ENCODE data around the gene URB2. TPM values are rescaled to one million over a fixed set of nuclear protein-coding genes. Genes with fewer than 3 reads are reported as not detected.

URB2 gene
- total RNA-seq, 4 donors from 2014 or later, result 5.7 to 7.7 (median 6.3) TPM

- no peak overlapping the region for H3K4me3 ChIP-seq (ENCODE audit: low read depth, poor library complexity, severe bottlenecking)
- intact Hi-C loops (cut with DNase I; ENCODE audit: low total_unique reads), result loop anchor here (10.0 kb wide), 1 partner anchor 651 kb away; no protein-coding TSS in a partner anchor
- no peak for DNase-seq (ENCODE audit: low spot score in 2 of 2)
- 34 to 46% methylated on average over 9 of the region's 9 CpGs for WGBS, 2 donors
- no peak for TF ChIP-seq POLR2A (IDR thresholded peaks at IDR 0.05)
Observed at GRCh38 chr1:229664133-229664689, 38.2 kb downstream of the URB2 start.

- intact Hi-C loops (cut with DNase I; ENCODE audit: low total_unique reads), result loop anchor here (10.0 kb wide), 1 partner anchor 649 kb away; no protein-coding TSS in a partner anchor
- DNase-seq (ENCODE audit: low spot score in 2 of 2), result no peak
- 64 to 69% methylated on average over 7 of the region's 7 CpGs for WGBS, 2 donors
- no peak for TF ChIP-seq CTCF (IDR thresholded peaks at IDR 0.05)
- no peak for TF ChIP-seq POLR2A (IDR thresholded peaks at IDR 0.05)
- H3K4me3 ChIP-seq (ENCODE audit: low read depth, poor library complexity, severe bottlenecking), result no peak overlapping the region
Observed at GRCh38 chr1:229665912-229666558, 40.0 kb downstream of the URB2 start.

DNA sequence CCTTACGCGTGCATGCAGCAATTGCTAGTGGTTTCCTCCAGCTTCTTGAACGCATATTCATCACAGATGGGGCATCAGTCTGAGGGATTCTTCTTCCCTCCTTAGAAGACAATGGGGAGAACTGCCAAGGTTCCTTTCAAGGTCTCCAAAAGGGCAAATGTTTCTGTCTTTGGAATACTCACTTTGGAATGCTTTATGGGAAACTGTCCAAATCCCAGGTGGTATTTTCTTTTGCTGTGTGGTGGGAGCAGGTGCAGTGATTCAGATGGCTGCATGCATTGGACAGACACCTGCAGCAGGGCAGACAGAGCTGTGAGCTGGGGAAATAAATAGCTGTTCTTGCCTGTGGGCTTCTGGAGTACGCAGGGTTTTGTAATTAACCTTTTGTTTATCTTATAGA lies 40.5 kb downstream of the URB2 start:
- TF ChIP-seq POLR2A (IDR thresholded peaks at IDR 0.05) (no peak), CTCF (IDR thresholded peaks at IDR 0.05) (no peak)
- no peak overlapping the region for H3K4me3 ChIP-seq (ENCODE audit: low read depth, poor library complexity, severe bottlenecking)
- 72 to 74% methylated on average over 4 of the region's 4 CpGs for WGBS, 2 donors
- intact Hi-C loops (cut with DNase I; ENCODE audit: low total_unique reads), result loop anchor here (10.0 kb wide), 1 partner anchor 648 kb away; no protein-coding TSS in a partner anchor
- no peak for DNase-seq (ENCODE audit: low spot score in 2 of 2)

- H3K4me3 ChIP-seq (ENCODE audit: low read depth, poor library complexity, severe bottlenecking), result no peak overlapping the region
- no peak for DNase-seq (ENCODE audit: low spot score in 2 of 2)
- TF ChIP-seq CTCF (IDR thresholded peaks at IDR 0.05), result no peak
- no peak for TF ChIP-seq POLR2A (IDR thresholded peaks at IDR 0.05)
- 80 to 85% methylated on average over 4 of the region's 4 CpGs for WGBS, 2 donors
- intact Hi-C loops (cut with DNase I; ENCODE audit: low total_unique reads), result loop anchor here (10.0 kb wide), 1 partner anchor 645 kb away; no protein-coding TSS in a partner anchor
Observed at GRCh38 chr1:229669333-229669732, 43.3 kb downstream of the URB2 start.

DNA sequence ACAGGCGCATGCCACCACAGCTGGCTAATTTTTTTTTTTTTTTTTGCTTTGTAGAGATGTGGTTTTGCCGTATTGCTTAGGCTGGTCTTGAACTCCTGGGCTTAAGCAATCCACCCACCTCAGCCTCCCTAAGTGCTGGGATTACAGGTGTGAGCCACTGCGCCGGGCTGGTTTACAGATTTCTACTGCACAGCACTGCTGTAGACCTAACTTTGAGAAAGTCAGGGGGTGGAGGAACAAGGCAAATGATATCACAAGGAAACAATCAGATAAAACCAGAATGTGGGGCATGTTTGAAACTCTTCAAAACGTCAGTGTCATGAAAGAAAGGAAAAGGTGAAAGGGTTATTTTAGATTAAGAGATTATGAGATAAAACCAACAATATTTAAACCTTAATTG lies 45.3 kb downstream of the URB2 start:
- H3K4me3 ChIP-seq (ENCODE audit: low read depth, poor library complexity, severe bottlenecking), result no peak overlapping the region
- TF ChIP-seq POLR2A (IDR thresholded peaks at IDR 0.05), result no peak
- TF ChIP-seq CTCF (IDR thresholded peaks at IDR 0.05), result no peak
- intact Hi-C loops (cut with DNase I; ENCODE audit: low total_unique reads), result no loop called here
- 77 to 81% methylated on average over 5 of the region's 5 CpGs for WGBS, 2 donors
- no peak for DNase-seq (ENCODE audit: low spot score in 2 of 2)

DNA sequence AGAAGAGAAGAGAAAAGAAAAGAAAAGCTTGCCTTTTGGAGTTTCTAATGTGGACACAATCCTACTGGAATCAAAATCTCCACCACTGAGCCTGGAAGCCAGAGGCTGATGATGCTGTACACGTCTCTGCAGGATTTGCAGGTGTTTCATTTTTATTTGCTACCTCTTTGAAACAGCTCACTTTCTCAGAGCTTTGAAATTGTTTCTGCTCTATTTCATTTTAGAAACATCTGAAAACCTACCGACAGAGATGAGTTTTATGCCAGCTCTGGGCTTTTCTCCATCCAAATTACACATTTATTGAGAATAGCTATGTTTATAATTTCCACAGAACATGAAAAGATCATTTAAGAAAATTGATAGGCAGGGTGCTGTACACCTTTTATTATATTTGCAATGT lies 46.2 kb downstream of the URB2 start:
- DNase-seq (ENCODE audit: low spot score in 2 of 2), result no peak
- TF ChIP-seq CTCF (IDR thresholded peaks at IDR 0.05), result no peak
- TF ChIP-seq POLR2A (IDR thresholded peaks at IDR 0.05), result no peak
- intact Hi-C loops (cut with DNase I; ENCODE audit: low total_unique reads), result no loop called here
- no peak overlapping the region for H3K4me3 ChIP-seq (ENCODE audit: low read depth, poor library complexity, severe bottlenecking)
- 49 to 50% methylated on average over 2 of the region's 2 CpGs for WGBS, 2 donors
